ENCODE data around the gene NBAS.
"Not testable (repeated sequence)": the region's sequence is repeated elsewhere in the genome, so short reads cannot be mapped to it uniquely, and the experiment has no call there.

Gene NBAS

DNA sequence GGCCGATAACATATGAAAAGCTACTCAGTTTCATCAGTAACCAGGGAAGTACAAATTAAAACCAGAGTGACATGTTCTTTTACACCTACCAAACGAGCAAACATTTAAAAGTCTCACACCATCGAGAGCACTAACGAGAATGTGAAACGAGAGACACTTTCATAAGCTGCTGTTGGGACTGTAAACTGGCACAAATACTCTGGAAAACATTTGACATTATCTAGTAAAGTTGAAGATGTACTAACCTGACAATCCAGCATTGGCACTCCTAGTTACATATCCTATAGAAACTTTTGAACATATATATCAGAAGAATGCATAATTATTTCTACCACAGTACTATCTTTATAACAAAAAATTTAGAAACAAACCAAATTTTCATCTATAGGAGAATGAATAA is 28.1 kb downstream of the NBAS start:
- FAIRE-seq, result no peak

DNA sequence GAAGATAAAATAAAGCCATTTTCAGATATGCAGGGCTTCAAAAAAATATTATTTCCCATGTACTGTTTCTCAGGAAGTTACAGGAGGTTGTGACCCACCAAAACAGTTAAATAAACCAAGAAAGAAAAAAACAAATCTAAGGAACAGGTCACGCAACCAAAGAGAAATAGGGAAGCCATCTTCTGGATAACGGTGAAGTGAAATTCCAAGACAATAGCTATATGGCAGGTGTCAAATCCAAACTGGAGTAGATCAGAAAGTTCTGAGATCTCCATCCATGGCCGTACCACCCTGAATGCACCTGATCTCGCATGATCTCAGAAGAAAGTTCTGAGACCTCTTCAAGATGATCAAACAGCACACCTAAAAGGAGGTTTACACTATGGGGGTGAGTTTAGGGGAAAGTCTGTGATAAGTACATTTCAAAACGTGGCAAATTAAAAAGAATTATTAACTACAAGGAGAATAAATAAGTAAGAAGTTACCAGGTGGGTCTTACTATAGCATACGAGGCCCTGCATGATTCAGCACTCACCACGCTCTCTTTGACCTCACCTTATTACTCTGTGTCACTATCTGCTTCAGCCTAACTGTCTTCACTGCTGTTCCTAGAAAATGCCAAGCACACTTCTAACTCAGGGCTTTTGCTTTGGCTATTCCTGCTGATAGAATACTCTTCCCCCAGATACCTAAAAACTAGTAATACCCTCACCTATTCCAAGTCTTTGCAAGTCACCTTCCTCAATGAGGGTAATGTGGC is 29.9 kb downstream of the NBAS start:
- no peak for DNase-seq (ENCODE audit: low spot score)
- FAIRE-seq, result no peak

More for the DNA sequence above, 28.1 kb downstream of the NBAS start:
- DNase-seq (ENCODE audit: low spot score), result no peak

DNA sequence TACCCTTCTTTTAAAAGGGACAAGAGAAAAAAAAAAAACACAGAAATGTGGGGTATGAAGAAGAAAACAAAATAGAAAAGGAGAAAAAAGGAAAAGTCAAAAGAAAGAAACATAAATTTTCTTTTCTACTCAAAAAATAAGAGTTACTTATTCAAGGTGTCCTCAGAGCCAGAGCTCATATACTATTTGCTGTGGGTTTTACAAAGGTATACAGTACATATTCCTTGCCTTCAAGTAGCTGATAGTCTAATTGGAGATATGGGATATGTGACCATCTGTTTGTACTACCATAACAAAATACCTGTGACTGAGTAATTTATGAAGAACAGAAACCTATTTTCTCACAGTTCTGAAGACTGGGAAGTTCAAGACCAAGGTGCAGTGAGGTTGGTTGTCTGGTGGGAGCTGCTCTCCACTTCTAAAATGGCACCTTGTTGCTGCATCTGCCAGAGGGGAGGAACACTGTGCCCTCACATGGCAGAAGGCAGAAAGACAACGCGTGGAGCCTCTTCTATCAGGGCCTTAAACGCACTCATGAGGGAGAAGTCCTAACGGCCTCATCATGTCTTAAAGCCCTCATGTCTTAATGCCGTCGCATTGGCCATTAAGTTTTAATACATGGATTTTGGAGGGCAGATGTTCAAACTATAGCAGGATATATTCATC is 33.9 kb downstream of the NBAS start:
- FAIRE-seq (no peak), DNase-seq (ENCODE audit: low spot score) (no peak)

DNA sequence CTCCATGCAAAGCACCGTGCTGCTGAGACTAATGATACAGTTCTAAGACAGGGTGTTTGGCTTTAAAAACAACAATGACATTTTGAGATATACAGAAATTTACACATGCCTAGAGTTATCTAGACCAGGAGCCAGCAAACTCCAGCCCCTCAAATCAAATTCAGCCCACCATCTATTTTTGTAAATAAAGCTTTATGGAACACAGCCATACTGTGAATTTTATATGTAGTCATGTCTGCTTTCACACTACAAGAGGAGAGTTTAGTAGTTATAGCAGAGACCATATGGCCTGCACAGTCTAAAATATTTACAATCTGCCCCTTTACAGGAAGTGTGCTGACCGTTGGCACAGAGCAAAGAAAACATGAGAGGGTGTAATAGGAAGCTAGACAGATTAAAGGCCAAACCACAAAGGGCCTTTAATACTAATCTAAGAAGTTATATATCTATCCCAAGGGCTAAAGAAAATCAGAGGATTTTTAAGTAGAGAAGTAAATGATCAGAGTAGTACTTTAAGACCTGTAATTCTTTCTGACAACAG is 39.4 kb downstream of the NBAS start:
- no peak for DNase-seq (ENCODE audit: low spot score)

DNA sequence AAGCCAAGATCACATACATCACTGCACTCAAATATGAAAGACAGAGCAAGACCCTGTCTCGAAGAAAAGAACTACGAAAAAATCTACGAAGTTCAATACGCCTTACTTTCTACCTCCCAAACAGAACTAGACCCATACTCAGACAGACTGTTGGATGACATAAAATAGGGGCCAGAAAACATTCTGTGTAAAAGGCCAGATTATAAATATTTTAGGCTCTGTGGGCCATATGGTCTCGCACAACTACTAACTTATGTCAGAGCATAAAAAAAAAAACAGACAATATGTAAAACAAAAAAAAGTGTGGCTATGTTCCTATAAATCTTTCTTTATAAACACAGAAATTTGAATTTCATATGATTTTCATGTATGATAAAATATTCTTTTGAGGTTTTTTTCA is 40.8 kb downstream of the NBAS start:
- FAIRE-seq, result no peak
- DNase-seq (ENCODE audit: low spot score), result no peak

More for the DNA sequence above, 39.4 kb downstream of the NBAS start:
- no peak for FAIRE-seq

DNA sequence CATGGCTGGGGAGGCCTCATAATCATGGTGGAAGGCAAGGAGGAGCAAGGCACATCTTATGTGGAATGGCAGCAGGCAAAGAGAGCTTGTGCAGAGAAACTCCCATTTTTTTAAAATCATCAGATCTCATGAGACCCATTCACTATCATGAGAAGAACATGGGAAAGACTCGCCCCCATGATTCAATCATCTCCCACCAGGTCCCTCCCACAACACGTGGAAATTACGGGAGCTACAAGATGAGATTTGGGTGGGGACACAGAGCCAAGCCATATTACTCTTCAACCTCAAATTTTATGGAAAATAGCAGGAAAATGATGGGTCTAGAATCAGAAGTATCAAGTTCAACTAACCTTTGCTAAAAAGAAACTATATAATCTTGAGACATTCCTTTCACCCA is 42.4 kb downstream of the NBAS start:
- DNase-seq (ENCODE audit: low spot score); FAIRE-seq: not testable (repeated sequence)

DNA sequence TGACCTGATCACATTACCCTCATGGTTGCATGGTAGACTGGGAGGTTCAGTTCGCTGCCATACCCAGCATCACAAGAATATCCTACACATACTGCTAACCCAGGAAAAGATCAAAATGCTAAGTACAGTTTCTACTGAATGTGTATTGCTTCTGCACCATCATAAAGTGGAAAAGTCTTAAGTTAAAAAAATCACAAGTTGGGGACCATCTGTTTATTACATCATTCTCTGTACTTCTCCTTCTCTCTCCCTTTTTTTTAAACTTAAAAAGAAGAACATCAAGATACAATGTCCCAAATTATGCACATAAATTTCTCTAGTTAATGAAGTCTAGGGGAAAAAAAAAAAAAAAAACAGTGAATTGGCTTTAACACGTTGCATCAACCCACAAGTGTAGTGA is 43.3 kb downstream of the NBAS start:
- no peak for DNase-seq (ENCODE audit: low spot score)
- no peak for FAIRE-seq

DNA sequence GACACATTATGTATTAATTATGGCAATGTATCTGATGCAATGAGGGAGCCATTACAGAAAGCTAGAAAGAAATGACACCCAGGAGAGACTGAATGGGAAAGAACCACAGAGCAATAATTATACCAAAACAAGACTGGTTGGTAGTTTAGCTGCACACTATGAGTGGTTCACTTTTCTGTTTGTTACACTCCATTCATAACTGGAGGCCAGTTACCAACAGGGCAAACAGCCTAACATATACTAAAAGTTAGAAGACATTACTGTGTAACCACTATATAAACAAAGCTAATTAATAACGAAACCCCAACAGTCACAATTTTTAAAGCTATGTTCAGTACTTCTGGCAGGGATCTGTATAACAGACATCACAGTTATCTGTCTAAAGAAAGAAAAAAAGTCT is 49.4 kb downstream of the NBAS start:
- DNase-seq (ENCODE audit: low spot score), result no peak
- no peak for FAIRE-seq

DNA sequence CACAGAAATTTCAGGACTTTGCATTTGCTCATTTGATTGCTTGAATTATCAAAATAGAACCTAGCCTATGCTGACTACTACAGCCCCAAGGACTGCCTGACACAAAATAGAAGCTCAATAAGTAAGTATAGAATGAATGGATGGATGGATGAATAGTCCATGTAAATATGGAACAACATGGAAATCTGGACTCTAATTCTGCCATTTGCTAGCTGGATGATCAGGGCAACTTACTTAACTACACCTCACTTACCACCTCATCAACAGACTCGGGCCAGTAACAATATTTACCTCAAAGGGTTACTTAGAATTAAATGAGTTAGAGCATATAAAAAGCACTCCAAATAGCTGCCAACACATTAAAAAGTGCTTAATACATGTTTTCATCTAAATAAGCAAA is 50.6 kb downstream of the NBAS start:
- FAIRE-seq (no peak), DNase-seq (ENCODE audit: low spot score) (no peak)

DNA sequence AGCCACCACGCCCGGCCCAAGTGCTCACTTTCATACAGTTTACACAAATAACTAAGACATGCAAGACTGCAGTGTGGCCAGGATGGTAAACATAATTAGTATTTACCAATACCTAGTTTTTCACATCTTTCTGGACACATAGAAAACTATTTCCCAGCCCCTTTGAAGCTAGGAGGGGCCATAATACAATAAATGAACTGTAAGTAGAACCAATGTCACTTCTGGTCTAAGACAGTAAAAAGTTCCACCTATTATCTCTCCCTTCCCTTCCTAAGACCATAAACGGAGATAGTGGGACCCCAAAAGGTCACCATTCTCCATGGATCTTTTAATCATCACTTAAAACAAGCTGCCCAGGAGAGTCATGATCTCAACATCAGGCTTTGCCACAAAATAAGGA is 51.0 kb downstream of the NBAS start:
- DNase-seq (ENCODE audit: low spot score), result no peak
- FAIRE-seq, result no peak

DNA sequence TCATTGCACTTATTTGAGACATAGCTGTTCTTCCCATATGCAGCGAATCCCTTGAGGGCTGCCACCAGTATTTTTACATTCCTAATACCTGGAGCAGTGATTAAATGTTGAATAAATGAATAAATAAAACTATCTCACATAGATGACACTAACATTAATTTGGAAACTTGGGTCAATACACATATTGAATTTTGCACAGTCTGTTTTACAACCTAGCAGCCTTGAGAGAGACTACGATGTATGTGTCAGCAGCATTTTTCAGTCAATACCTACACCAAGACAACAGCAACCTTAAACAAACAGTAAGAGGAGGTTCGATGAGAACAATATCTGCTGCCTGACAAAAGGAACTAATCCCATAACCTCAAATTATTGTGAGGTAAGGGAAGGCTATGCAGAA is 53.4 kb downstream of the NBAS start:
- FAIRE-seq, result no peak
- DNase-seq (ENCODE audit: low spot score), result no peak

DNA sequence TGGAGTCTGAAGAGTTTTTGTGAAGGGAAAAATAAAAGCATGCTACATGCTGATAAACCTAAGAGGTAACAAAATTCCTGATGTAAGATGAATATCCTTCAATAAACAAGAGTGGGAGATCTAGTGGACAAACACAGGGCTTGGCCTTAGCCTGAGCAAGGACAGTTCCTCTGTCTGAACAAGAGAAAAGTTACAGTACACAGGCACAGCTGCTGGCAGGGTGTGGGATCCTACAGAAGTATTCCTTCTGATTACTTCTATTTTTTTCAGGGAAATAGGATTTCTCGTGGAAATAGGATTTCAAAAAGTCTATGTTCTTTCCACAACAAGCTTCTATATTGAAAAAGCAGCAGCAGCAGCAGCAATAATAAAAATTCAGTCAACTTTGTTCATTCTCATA is 54.1 kb downstream of the NBAS start:
- DNase-seq (ENCODE audit: low spot score) (no peak), FAIRE-seq (no peak)

DNA sequence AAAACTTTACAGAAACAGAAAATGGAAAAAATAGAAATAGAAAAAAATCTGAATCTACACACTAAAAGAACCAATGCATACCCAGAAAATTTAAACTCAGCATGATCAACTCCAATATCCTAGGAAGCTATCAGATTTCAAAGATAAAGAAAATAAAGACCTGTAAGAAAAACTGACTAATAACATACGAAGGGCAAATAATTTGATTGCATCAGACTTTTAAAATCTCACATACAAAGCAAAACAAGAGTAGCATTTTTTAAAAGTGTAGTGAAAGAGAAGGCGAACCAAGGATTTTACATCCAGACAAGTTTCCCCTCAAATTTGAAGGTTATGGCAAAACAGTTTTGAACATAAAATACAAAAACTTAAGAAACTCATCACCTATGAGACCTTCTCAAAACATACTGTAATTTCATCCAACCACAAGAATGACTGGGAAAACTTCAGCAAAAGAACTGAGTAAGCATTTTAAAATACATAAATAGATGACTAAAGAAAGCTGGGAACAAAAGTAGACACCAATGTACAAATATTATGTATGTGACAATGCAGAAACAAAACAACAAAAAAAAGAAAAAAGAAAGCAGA is 54.8 kb downstream of the NBAS start:
- FAIRE-seq (no peak), DNase-seq (ENCODE audit: low spot score) (no peak)

DNA sequence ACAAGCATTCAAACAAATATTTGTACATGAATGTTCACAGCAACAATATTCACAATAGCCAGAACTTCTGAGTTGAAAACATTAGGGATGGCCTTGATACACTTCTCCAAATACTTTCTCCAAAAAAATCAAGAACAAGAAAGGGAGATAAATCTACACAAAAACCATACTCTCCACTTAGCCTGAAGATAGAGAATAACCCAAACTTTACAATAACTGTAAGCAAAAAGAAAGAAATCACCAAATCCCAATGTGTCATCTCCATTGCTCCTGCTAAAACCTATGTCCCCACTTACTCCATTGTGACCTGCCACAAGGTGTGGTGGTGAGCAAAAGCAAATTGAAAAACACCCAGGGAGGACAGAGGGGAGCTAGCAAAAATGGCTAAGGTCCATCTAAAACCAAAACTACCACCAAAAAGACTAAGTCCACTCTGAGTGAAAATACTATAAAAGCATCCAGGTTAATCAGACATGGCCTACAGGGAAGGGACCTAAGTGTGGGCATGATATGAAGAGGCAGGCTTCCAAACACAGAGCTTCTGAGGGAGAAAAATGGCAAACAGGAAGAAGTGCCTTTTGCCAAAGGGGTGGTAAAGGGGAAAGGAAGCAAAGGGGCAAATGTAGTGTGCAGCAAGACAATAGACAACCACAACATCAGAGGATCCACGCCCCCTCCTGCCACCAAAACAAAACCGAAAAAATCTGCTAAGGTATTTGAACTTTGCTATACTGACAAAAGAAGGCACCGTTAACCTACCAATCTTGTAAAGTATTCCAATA is 56.1 kb downstream of the NBAS start:
- FAIRE-seq, result no peak

DNA sequence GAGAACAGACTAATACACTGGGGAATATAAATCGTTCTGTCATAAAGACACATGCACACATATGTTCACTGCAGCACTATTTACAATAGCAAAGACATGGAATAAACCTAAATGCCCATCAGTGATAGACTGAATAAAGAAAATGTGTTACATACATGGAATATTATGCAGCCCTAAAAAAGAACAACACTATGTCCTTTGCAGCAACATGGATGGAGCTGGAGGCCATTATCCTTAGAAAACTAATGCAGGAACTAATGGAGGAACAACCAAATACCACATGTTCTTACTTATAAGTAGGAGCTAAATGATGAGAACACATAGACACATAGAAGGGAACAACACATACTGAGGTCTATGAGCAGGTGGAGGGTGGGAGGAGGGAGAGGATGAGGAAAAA is 61.9 kb downstream of the NBAS start:
- not testable (repeated sequence) for FAIRE-seq; DNase-seq (ENCODE audit: low spot score)

More for the DNA sequence above, 56.1 kb downstream of the NBAS start:
- no peak for DNase-seq (ENCODE audit: low spot score)

DNA sequence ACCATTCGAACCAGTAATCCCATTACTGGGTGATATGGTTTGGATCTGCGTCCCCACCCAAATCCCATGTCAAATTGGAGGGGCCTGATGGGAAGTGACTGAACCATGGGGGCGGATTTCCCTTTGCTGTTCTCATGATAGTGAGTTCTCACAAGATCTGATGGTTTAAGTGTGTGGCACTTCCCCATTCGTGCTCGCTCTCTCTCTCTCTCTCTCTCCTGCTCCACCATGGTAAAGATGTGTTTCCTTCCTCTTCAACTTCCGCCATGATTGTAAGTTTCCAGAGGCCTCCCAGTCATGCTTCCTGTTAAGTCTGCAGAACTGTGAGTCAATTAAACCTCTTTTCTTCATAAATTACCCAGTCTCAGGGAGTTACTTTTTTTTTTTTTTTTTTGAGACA is 62.6 kb downstream of the NBAS start:
- DNase-seq (ENCODE audit: low spot score) (no peak), FAIRE-seq (no peak)

DNA sequence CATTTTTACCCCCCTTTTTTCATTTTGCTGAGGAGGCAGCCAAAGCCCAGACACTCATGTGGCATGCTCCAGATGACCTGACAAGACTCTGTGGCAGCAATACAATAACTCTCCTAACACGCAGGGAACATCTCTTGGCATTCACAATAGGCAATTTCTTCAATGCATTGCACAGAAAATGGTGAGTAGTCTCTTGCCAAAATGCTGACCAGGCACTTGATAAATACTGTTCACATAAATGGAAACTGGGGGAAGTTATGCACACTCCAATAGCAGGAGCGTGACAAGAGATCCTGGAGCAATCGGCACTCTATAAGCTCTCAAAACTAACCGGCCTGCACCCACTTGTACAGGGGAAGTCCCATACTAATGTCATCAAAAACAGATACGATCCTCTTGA is 66.3 kb downstream of the NBAS start:
- FAIRE-seq, result no peak
- DNase-seq (ENCODE audit: low spot score), result no peak

DNA sequence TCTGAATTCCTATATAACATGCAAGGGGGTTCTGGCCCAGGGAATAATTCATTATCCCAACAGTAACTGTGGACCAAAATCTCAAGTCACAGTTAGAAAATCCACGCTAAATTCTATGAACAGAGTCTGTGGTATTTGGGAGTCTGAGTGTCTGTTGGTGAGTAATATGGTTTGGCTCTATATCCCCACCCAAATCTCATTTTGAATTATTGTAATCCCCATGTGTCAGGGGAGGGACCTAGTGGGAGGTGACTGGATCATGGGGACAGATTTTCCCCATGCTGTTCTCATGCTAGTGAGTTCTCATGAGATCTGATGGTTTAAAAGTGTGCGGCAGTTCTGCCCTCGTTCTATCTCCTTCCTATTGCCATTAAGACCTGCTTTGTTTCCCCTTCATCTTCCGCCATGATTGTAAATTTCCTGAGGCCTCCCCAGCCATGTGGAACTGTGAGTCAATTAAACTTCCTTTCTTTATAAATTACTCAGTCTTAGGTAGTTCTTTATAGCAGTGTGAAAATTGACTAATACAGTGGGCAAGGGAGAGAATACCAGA is 68.3 kb downstream of the NBAS start:
- no peak for DNase-seq (ENCODE audit: low spot score)
- FAIRE-seq, result no peak

DNA sequence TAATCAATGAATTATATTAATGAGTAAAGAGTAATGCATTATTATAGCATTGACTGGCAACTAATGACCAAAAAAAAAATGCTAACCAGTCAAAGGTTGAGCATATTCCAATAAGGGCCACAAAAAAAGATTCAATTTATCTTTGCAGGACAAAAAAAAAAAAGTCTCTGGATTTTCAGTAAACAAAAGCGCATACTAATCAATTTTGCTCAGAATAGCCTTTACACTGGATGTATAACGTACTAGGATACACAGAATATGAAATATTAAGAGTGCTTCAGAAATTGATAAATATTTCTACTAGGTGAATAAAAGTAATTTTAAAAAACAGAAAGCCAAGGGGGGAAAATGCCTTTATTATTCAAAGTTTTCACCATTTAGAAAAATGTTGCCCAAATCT is 74.4 kb downstream of the NBAS start:
- FAIRE-seq (no peak), DNase-seq (ENCODE audit: low spot score) (no peak)

DNA sequence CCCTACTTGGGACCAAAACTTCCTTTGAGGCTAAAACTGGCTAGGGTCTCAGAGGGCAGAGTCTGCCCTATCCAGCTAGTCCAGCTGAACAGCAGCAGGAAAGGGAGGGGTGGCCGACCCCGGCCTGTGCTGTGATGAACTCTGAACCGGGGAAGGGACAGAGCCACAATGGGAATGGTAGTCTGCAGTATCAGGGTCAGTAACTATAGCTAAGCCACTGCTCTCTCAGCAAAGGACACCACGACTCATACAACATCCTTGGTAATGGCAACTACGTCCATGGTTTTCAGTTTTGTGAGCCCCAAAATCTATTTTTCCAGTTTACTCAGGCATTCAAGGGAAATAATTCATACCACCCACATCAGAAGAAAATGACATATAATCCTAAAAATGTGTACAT is 75.2 kb downstream of the NBAS start:
- DNase-seq (ENCODE audit: low spot score) (no peak), FAIRE-seq (no peak)

DNA sequence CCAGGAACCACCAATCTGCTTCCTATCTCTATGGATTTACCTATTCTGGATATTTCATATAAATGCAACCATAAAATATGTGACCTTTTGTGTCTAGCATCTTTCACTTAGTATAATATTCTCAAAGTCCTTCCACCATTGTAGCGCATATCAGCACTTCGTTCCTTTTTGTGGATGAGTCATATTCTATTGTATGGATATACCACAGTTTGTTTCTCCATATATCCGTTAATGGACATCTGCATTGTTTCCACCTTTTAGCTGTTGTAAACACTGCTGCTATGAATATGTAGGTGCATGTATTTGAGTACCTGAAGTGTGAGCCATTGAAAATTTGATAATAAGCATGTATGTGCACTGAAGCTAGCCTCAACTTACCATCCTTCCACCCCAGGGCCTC is 80.1 kb downstream of the NBAS start:
- no peak for FAIRE-seq
- DNase-seq (ENCODE audit: low spot score), result no peak
